GM23248 (cell line): ENCODE measurements around the gene USP34. TPM values are rescaled to one million over a fixed set of nuclear protein-coding genes. Genes with fewer than 3 reads are reported as not detected.
"Not testable (repeated sequence)": the region's sequence is repeated elsewhere in the genome, so short reads cannot be mapped to it uniquely, and the experiment has no call there.

Experiments used
- DNase-seq: peaks from one replicate; pipeline ENCODE4 v3.0.0-alpha.2; 2015
- H2AFZ ChIP-seq: fragments of 200-600 bp; sonication (generic); 2 replicates; pipeline ENCODE4 v1.6.1; 2016; ENCODE audit warnings: antibody characterized with exemption
- H3F3A ChIP-seq: fragments of 200-600 bp; sonication (generic); 2 replicates; pipeline ENCODE4 v1.6.1; 2016; ENCODE audit warnings: mild to moderate bottlenecking, antibody characterized with exemption, mixed run types; ENCODE audit not compliant: insufficient read depth
- H3K27ac ChIP-seq: fragments of 200-600 bp; sonication (generic); 2 replicates; pipeline ENCODE4 v1.5.1; 2016; ENCODE audit warnings: mild to moderate bottlenecking
- H3K27me3 ChIP-seq: fragments of 200-600 bp; sonication (generic); replicated peaks from 2 replicates; pipeline ENCODE4 v1.6.1; 2016; ENCODE audit warnings: mild to moderate bottlenecking; ENCODE audit not compliant: insufficient read depth
- H3K36me3 ChIP-seq: fragments of 200-600 bp; sonication (generic); 2 replicates; pipeline ENCODE4 v1.6.1; 2016; ENCODE audit warnings: low read depth, mild to moderate bottlenecking
- H3K4me1 ChIP-seq: fragments of 200-600 bp; sonication (generic); 2 replicates; pipeline ENCODE4 v1.6.1; 2016; ENCODE audit warnings: mild to moderate bottlenecking; ENCODE audit not compliant: insufficient read depth
- H3K4me2 ChIP-seq: fragments of 200-600 bp; sonication (generic); one replicate; pipeline ENCODE4 v1.6.1; 2016; ENCODE audit warnings: mild to moderate bottlenecking; ENCODE audit not compliant: unreplicated experiment
- H3K4me3 ChIP-seq: fragments of 200-600 bp; sonication (generic); 2 replicates; pipeline ENCODE4 v1.5.1; 2016; ENCODE audit warnings: mild to moderate bottlenecking
- H3K79me2 ChIP-seq: fragments of 200-600 bp; sonication (generic); 2 replicates; pipeline ENCODE4 v1.6.1; 2016; ENCODE audit warnings: mild to moderate bottlenecking; ENCODE audit not compliant: insufficient read depth
- H3K9ac ChIP-seq: fragments of 200-600 bp; sonication (generic); 2 replicates; pipeline ENCODE4 v1.6.1; 2016; ENCODE audit warnings: mild to moderate bottlenecking
- H3K9me2 ChIP-seq: fragments of 200-600 bp; sonication (generic); 2 replicates; pipeline ENCODE4 v1.6.1; 2016; ENCODE audit warnings: mixed run types, mild to moderate bottlenecking, moderate library complexity; ENCODE audit not compliant: insufficient read depth
- H3K9me3 ChIP-seq: fragments of 200-600 bp; sonication (generic); one replicate; pipeline ENCODE4 v1.6.1; 2017; ENCODE audit warnings: low read depth
- H4K20me1 ChIP-seq: fragments of 200-600 bp; sonication (generic); 2 replicates; pipeline ENCODE4 v1.6.0; 2016; ENCODE audit not compliant: insufficient read depth
- EZH2 ChIP-seq: fragments of 200-600 bp; sonication (generic); IDR thresholded peaks from 2 replicates; pipeline ENCODE4 v1.6.1; 2018; ENCODE audit warnings: antibody characterized with exemption, mild to moderate bottlenecking; ENCODE audit not compliant: insufficient read depth, poor library complexity, severe bottlenecking
- EZH2phosphoT487 ChIP-seq: fragments of 200-600 bp; sonication (generic); IDR thresholded peaks from 2 replicates; pipeline ENCODE4 v1.6.1; 2018; ENCODE audit warnings: antibody characterized with exemption, moderate library complexity, mild to moderate bottlenecking, low read depth; ENCODE audit not compliant: insufficient read depth
- WGBS, 2 experiments: methylation state at CpG; one replicate each; pipeline ENCODE4 v1.1.6; 2015 to 2017; ENCODE audit warnings: low lambda C conversion rate in 2 of 2, low coverage in 1 of 2; ENCODE audit errors: missing lambda C conversion rate in 2 of 2; 5-methylcytosine and 5-hydroxymethylcytosine counted together
- in situ Hi-C: fragments of 300-500 bp; cut with MboI; formaldehyde crosslinking; loops from 2 replicates; pipeline ENCODE4 v1.15.0; 2020
- polyA plus RNA-seq: library from polyadenylated mRNA; unstranded; fragments of >200 nt; fragmentation: Nextera tagmentation; extraction: Ambion mirVana; gene quantifications from 2 replicates; pipeline ENCODE4 v1.2.1, GENCODE V29; 2016
- total RNA-seq: library from RNA; depleted of rRNA; stranded (reverse); fragments of >200 nt; shearing (Covaris generic); gene quantifications from 2 replicates; pipeline ENCODE4 v1.2.3, GENCODE V29; 2014

Gene USP34
- total and polyA plus RNA-seq, 2 experiments from 2014 or later: 34.5 to 77.6 TPM

- Histone ChIP-seq H3K4me2 (peak overlapping the region; percentile 90), H3K36me3 (peaks cover 6% of the 10 kb centered on the region; the same call in 1 of the 2 replicates), H3K27ac (peak overlapping the region; percentile 96), H3F3A (peaks cover 47% of the 10 kb centered on the region), H3K79me2 (peaks cover 80% of the 10 kb centered on the region), H3K9ac (peak overlapping the region; percentile 99), H3K4me1 (peaks cover 16% of the 10 kb centered on the region), H2AFZ (peak overlapping the region; percentile 89), H3K27me3 (no peaks in the 10 kb centered on the region), H3K9me3 (no peaks in the 10 kb centered on the region), H3K9me2 (no peaks in the 10 kb centered on the region), H3K4me3 (peak overlapping the region; percentile 95), H4K20me1 (no peaks in the 10 kb centered on the region)
- TF ChIP-seq EZH2 (no peak), EZH2phosphoT487 (no peak)
- WGBS, 2 experiments: 39% methylated on average over 19 of the region's 19 CpGs
- peak; percentile 51 for DNase-seq
- in situ Hi-C loops: no loop called here
These were observed 1.3 kb upstream of the USP34 start for GRCh38 chr2:61471905-61472805.

GRCh38 chr2:61470122-61470951 lies 550 bp downstream of the USP34 start:
- peaks cover 80% of the 10 kb centered on the region for H3K79me2 ChIP-seq
- DNase-seq: peak; percentile 88
- H3K27me3 ChIP-seq: no peaks in the 10 kb centered on the region
- peaks cover 33% of the 10 kb centered on the region for H3F3A ChIP-seq
- H3K4me1 ChIP-seq: peaks cover 16% of the 10 kb centered on the region
- no peaks in the 10 kb centered on the region for H3K9me2 ChIP-seq
- H3K27ac ChIP-seq: peak overlapping the region; percentile 66
- H3K4me3 ChIP-seq: peak overlapping the region; percentile 89
- in situ Hi-C loops: no loop called here
- H3K9me3 ChIP-seq: no peaks in the 10 kb centered on the region
- TF ChIP-seq EZH2: no peak
- TF ChIP-seq EZH2phosphoT487: no peak
- H3K9ac ChIP-seq: peak overlapping the region; percentile 91
- H4K20me1 ChIP-seq: peaks cover 2% of the 10 kb centered on the region; the same call in 1 of the 2 replicates
- H3K36me3 ChIP-seq: no peaks in the 10 kb centered on the region
- WGBS, 2 experiments: 1% methylated on average over 56 to 76 of the region's 94 CpGs
- peak overlapping the region; percentile 73 for H2AFZ ChIP-seq
- peak overlapping the region; percentile 97 for H3K4me2 ChIP-seq

- Histone ChIP-seq H4K20me1 (peaks cover 6% of the 10 kb centered on the region; the same call in 1 of the 2 replicates), H3K79me2 (peaks cover 87% of the 10 kb centered on the region), H3F3A (peaks cover 31% of the 10 kb centered on the region), H3K27me3 (no peaks in the 10 kb centered on the region), H3K9me2 (no peaks in the 10 kb centered on the region), H2AFZ (peak overlapping the region; percentile 73), H3K27ac (peak overlapping the region; percentile 66), H3K9me3 (no peaks in the 10 kb centered on the region), H3K9ac (peak overlapping the region; percentile 91), H3K4me2 (peak overlapping the region; percentile 97), H3K4me3 (peak overlapping the region; percentile 89), H3K36me3 (no peaks in the 10 kb centered on the region), H3K4me1 (peaks cover 16% of the 10 kb centered on the region)
- 6 to 8% methylated on average over 8 of the region's 8 CpGs for WGBS, 2 experiments
- DNase-seq: peak; percentile 42
- in situ Hi-C loops: no loop called here
- no peak for TF ChIP-seq EZH2
These were observed 1.3 kb downstream of the USP34 start for GRCh38 chr2:61469424-61470121.

GRCh38 chr2:61468231-61468630 lies 2.7 kb downstream of the USP34 start:
- in situ Hi-C loops, H3K9me2 ChIP-seq, H3K9ac ChIP-seq, H3K9me3 ChIP-seq, H3K36me3 ChIP-seq, H3K27me3 ChIP-seq, H2AFZ ChIP-seq, DNase-seq, H3K4me2 ChIP-seq, H3K27ac ChIP-seq, H3K4me3 ChIP-seq: not testable (repeated sequence)
- H3F3A ChIP-seq: peaks cover 19% of the 10 kb centered on the region
- peaks cover 11% of the 10 kb centered on the region; the same call in 1 of the 2 replicates for H4K20me1 ChIP-seq
- peaks cover 16% of the 10 kb centered on the region for H3K4me1 ChIP-seq
- 93% methylated on average over 10 of the region's 10 CpGs for WGBS, 2 experiments
- peaks cover 89% of the 10 kb centered on the region for H3K79me2 ChIP-seq
